GM19452 (cell line): Measurements from ENCODE around the gene PRKAG2.

Source experiments
- ATAC-seq: cut with Tn5 transposase; IDR thresholded peaks from one replicate; pipeline ENCODE4 v1.9.1; 2021; ENCODE audit not compliant: unreplicated experiment

The PRKAG2 gene

GRCh38 chr7:151699928-151700319, 177.0 kb downstream of the PRKAG2 start:
- ATAC-seq: no peak

GRCh38 chr7:151699147-151699927, 177.6 kb downstream of the PRKAG2 start:
- ATAC-seq: no peak

GRCh38 chr7:151697942-151698341, 179.0 kb downstream of the PRKAG2 start:
- no peak for ATAC-seq

GRCh38 chr7:151697515-151697895, 179.4 kb downstream of the PRKAG2 start:
- no peak for ATAC-seq

- ATAC-seq: no peak
Measured at GRCh38 chr7:151696721-151697514, 180.0 kb downstream of the PRKAG2 start.

GRCh38 chr7:151695951-151696541, 180.9 kb downstream of the PRKAG2 start:
- no peak for ATAC-seq

- no peak for ATAC-seq
Measured at GRCh38 chr7:151694828-151695580, 181.9 kb downstream of the PRKAG2 start.

- ATAC-seq: no peak
Measured at GRCh38 chr7:151694441-151694827, 182.5 kb downstream of the PRKAG2 start.

GRCh38 chr7:151693140-151693539, 183.8 kb downstream of the PRKAG2 start:
- ATAC-seq: no peak

- ATAC-seq: no peak
Measured at GRCh38 chr7:151692721-151693120, 184.2 kb downstream of the PRKAG2 start.

- no peak for ATAC-seq
Measured at GRCh38 chr7:151691449-151691848, 185.5 kb downstream of the PRKAG2 start.

GRCh38 chr7:151690606-151691005, 186.3 kb downstream of the PRKAG2 start:
- no peak for ATAC-seq

- ATAC-seq: no peak
Measured at GRCh38 chr7:151689196-151689971, 187.5 kb downstream of the PRKAG2 start.

- no peak for ATAC-seq
Measured at GRCh38 chr7:151688236-151688780, 188.6 kb downstream of the PRKAG2 start.

GRCh38 chr7:151687523-151688235, 189.2 kb downstream of the PRKAG2 start:
- no peak for ATAC-seq

- no peak for ATAC-seq
Measured at GRCh38 chr7:151686826-151687225, 190.1 kb downstream of the PRKAG2 start.

- no peak for ATAC-seq
Measured at GRCh38 chr7:151686016-151686766, 190.7 kb downstream of the PRKAG2 start.

- no peak for ATAC-seq
Measured at GRCh38 chr7:151684408-151685175, 192.3 kb downstream of the PRKAG2 start.
